GM21390 (cell line): ENCODE data around the gene LRRC27.
A peak's percentile ranks its signal among the peaks of the same experiment; 100 is the strongest.

Experiments
- ATAC-seq: cut with Tn5 transposase; IDR thresholded peaks from one replicate; pipeline ENCODE4 v1.9.1; 2021; ENCODE audit not compliant: unreplicated experiment

Gene LRRC27

DNA sequence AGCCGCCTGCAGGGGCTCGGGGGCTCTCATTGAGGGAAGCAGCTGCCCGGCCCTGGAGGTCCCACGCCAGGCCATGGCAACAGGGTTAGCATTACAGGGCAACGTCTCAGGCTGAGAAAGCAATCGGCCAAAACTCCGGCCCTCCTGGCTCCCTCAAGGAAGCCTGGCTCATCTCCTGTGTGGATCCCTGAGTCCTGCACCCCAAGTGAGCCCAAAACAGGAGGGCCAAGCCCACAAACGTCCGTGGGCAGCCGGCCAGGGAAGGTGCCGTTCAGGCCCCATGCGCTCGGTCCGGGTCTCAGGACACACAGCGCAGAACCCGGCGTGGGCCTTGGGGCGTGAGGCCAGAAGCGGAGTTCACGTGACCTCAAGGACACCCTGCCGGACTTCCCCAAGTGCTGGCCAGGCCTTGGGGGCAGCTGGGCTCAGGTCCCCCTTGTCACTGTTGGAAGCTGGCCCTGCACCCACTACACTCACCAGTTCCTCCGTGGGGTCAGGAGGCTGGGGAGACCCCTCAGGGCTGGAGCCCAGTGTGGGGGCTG is 57.0 kb downstream of the LRRC27 start:
- no peak for ATAC-seq

DNA sequence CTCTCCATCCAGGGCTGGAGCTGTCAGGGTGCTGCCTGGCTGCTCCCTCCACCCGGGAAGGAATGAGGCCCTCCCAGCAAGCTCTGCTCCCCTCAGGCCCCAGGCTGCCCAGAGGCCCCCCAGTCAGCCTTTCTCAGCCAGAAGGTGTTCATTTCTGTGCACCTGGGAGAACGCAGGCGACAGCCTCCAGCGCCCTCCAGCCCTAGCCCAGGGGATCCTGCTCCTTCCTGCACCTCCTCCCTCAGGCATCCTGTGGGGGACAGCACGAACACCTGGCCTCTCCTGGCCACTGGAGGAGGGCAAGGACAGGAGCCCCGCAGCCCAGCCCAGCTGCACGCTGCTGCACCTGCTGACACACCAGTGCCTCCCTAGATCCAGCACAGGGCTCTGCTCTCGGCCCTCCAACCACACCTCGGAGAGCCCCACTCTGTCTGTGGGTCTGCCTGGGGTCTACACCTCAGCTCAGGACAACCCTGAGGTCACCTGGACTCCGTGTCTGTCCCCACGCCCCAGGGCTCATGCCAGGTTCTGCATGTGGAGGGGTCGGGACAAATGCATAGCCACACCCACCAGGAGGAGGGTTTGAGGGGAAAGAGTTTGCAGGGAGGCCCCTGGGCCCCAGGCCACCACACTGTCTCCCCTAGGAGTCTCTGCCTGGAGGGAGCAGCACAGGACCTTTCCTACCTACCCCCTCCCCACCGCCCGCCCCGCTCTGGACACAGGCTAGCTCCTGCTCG is 57.6 kb downstream of the LRRC27 start:
- no peak for ATAC-seq

DNA sequence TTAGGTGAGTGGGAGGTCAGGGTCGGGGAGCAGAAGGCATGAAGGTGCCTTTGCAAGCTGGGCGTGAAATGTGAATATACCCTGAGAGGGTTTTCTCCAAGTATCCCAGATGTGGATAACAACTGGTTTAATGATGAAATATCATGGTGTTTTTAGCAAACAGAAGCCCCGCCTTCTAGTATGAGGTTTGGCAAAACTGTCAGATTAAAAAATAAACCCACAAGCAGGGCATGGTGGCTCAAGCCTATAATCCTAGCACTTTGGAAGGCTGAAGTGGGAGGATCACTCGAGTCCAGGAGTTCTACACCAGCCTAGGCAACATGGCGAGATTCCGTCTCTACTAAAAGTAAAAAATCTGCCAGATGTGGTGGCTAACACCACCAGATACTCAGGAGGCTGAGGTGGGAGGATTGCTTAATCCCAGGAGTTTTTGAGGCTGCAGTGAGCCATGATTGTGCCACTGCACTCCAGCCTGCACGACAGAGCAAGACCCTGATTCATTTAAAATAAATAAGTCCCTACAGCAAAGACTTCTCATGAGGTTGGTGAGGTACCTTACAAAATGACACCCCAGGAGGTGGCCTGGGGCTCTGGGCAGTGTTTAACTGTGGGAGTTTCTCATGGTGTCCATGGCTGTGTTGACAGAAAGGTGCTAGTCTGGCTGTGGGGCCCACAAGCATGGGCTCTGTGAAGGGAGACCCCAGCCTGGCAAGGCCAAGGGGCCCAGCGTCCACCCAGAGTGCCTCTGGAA is 58.4 kb downstream of the LRRC27 start:
- no peak for ATAC-seq

DNA sequence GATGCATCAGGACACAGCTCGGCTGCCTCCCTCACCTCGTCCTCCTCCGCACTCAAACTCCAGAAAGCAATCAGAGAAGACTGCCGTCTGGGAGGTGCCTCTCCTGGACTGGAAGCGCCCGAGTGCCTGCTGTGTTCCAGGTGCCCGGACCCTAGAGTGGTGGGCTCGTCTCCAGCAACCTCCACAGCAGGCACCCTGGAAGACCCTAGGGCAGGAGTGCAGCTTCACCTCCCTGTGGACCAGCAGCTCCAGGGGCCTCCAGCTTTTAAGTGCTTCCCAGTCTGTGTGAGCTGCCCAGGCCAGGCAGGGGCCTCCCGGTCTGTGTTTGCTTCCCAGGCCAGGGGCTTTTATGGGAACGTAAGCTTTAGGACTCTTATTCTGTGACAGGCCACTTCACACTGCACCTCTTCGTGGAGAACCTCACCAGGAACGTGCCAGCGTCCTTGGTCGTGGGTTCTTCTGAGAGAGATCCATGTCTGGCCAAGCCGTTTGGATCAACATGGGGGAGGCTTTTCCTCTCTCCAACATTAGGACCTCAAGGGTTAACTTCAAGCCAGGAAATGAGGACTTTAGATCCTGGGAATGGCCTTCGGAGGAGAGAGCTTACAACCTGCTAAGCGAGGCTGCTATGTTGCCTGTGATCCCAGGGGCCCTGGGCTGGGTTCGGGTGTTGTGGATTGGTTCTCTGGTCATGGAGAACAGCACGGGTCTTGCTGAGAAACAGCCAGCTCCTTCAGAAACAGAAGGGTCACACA is 59.1 kb downstream of the LRRC27 start:
- ATAC-seq: no peak

DNA sequence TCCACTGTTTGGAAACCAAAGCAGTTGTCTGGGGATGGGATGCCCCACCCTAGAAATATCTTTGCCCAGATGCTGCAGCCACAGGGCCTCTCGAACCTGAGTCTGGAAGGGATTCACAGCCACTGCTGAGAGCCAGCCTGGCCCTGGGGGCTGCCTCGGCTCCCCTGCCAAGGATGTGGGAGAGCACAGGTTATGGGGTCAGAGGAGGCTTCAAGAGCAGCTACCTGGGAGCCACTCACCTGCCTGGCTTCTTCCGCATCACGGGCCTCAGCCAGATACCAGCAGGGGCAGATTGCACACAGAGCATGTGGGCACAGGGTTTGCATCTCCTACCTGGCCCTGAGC is 59.7 kb downstream of the LRRC27 start:
- no peak for ATAC-seq

DNA sequence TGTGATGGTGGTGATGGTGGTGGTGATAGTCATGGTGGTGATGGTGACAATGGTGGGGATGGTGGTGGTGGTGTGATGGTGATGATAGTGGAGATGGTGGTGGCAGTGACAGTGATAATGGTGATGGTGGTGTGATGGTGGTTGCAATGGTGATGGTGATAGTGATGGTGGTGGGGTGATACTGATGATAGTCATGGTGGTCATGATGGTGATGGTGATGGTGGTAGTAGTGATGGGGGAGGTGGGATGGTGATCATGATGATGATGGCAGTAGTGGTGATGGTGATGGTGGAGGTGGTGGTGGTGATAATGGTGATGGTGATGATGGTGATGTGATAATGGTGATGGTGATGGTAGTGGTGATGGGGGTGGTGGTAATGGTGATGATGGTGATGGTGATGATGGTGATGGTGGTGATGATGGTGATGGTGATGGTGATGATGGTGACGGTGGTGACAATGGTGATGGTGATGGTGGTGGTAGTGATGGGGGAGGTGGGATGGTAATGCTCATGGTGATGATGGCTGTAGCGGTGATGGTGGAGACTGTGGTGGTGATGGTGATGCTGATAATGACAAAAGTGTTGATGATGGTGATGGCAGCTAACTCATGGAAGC is 60.3 kb downstream of the LRRC27 start:
- ATAC-seq: no peak

DNA sequence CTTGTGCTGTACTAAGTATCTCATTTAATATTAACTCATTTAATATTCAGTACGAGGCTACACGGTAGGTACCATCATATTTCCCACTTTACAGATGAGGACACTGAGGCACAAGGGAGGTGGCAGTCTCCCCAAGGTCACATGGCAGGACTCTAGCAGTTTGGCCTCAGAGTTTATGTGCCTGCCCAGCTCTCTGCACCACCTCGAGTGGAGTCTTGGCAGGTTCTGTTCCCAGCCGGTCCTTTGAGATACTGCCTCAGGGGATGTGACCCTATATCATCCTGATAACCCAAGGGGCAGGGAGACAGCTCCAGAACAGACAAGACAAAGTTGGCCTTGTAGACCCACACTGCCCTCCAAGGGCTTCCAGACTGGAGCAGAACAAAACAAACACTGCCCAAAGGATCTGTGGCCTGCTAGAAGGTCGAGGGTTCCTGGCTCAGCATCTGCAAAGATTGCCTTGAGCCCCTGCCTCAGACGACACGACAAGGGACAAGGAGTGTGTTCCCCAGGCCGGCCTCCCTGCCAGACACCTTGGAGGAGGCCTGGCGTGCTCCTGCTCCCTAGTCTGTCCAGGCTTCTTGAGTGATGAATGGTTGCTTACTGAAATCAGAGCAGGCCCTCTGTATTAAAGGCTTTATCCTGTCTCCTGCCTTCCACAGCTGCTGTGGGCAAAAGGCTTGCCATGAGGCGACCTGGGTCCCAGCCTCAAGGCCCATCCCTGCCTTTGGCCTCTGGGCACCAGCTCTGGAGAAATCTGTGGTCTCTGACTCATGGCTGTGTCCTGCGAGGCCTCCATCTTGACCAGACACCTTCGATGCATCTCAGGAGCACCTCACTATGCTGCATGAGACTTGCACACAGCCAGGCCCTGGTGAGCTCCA is 61.1 kb downstream of the LRRC27 start:
- ATAC-seq: no peak

DNA sequence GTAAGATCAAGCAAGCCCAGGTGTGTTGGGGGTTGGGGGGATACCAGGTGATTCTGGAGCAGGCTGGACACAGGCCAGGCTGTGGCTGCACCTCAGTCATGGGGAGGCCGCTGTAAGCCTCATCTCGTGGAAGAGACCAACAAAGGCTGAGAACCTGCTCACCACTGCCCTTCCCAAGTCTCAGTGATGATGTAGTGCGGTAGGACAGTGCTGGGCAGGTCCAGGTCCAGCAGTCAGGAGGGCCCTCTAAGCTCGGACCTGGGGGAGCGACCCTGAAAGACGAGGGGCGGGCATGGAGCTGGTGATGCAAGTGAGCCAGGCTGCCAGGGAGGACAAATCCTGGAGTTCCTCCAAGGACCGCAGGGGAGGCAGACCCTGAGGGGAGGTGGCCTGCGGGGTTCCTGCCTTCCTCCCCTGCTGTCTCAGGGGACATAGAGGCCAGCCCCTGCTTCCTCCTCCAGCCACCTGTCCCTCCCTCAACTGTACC is 61.7 kb downstream of the LRRC27 start:
- no peak for ATAC-seq

DNA sequence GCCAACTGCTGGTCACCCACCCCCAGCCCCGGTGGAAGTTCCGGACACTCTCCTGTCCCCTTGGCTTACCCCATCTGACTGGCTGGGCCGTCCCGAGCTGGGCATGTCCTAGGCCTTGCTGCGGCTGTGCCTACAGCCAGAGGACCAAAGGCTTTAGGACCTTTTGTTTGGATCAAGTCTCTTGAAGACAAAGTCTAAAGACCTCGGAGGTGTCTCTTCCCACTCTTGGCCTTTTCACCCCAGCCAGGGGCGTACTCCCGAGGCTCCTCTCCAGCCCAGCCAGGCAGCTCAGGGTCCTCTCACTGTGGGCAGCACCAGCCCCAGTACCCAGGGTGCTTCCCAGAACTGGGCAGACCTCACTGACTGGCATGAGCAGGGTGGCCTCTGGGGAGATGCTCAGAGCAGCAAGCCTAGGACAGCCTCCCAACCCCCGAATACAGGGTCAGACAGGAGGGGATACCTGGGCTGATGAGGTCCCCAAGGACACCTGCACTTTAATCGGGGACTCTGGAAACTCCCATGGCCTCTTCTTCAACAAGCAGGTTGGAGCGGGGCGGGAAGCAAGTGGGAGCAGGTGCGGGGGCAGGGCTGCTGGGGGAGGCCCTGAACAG is 62.3 kb downstream of the LRRC27 start:
- ATAC-seq: no peak

DNA sequence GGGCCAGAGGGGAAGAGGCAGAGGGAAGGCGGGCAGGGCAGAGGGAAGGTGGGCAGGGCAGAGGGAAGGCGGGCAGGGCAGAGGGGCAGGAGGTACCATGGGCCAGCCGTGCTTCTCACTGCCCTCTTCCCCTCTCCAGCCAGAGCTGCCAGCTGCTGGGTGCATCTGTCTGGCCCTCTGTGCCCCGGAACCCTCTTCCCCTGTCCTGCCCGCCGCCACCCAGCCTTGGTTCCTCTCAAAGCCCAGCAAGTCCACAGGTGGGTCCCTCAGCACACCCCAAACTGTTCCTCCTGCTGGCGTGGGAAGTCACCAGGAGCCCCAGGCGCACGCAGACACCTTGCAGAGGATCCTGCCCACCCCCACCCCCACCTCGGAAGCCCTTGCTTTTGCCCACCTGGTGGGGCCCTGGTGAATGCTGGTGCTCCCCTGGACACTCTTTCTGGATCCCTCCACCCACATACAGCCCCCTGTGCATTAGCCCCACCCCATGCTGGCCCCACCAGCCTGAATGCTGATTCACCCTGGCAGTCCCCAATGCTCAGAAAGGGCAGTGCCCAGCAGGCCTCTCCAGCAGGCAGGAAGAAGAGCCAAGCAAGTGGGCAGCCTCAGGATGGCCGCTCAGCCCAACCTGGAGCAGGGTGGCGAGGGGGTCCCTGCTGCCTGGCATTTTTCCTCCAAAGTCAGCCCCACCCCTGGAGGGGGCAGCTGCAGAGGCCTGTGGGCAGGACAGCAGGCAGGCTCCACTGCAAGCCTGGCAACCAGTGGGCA is 63.1 kb downstream of the LRRC27 start:
- ATAC-seq: no peak

DNA sequence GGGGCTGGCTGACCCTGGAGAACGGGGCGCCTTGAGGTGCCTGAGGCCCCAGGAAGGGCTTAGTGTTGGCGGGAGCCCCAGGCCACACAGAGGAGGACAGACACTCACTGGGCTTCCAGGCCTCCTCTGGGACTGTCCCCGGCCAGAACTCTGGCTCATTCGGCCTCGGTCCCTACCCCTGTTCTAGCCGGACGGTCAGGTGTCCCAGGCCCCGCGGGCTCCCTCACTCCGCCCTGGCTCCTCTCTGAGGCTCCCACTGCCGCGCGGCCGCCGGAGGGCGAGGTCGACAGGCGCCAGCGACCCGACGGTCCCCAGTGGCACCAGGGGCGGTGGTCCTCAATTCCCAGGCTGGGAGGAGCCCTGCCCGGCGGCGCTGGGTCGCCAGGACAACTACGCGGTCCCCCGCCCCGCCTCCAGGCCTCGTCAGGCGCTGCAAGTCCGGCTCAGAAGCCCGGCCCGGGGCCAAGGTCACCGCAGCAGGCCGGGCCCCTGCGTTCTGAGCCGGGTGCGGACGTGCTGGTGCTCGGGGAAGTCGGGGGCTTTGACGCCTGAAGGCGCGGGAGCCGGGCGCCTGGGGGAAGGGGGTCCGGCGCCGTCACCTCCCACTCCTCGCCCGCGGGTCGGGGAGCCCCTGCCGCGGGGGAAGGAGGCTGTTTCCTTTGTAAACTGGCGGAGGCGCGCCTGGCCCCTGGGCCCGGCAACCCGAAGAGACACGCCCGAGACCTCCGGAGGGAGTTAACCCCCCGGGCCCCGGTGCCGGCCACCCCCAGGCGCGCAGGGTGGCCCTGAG is 63.9 kb downstream of the LRRC27 start:
- no peak for ATAC-seq

DNA sequence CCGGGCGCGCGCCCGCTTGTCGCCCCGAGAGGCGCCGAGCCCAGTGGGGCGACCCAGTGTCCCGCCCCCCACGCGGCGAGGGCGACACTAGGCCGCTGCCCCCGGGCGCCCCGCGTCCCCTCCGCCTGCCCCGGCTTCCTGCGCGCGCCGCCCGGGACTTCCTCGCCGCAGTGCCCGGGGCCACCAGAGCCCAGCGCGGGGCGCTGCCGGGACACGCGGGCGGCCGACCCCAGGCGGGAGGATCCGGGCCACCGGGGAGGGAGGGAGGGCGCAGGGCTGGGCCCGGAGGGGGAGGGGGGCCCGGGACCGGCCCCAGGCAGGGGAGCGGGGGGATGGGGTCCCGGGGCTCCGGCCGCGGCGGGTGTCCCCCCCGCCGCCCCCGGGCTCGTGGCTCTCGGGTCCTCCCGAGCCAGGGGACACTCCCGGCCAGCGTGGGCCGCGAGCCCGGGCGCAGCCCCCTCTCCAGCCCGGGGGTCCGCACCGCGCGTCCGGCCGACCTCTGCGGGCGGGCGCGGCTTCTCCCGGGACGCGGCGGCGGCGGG is 64.6 kb downstream of the LRRC27 start:
- peak; percentile 40 for ATAC-seq

DNA sequence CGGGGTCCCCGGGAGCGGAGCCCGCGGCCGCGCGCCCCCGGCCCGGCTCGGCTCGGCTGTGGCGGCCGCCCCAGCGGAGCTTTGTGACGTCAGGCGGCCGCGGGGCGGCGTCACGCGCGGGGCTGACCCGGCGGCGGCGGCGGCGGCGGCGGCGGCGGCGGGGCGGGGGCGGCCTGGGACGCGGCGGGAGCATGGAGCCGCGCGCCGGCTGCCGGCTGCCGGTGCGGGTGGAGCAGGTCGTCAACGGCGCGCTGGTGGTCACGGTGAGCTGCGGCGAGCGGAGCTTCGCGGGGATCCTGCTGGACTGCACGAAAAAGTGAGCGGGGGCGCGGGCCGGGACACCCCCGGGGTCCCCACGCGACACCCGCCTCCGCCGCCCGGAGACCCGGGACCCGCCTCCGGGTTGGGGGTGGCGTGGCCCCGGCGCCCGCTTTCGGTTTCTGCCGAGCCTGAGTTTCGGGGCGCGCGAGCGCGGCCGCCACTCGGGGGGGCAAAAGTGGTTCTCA is 65.1 kb downstream of the LRRC27 start, which contains the start of gene PWWP2B:
TSS of gene PWWP2B (plus strand) at position 165 of the 506 bp plus-strand sequence. CDS start at position 192, 27 bp downstream.
- ATAC-seq: peak; percentile 48

DNA sequence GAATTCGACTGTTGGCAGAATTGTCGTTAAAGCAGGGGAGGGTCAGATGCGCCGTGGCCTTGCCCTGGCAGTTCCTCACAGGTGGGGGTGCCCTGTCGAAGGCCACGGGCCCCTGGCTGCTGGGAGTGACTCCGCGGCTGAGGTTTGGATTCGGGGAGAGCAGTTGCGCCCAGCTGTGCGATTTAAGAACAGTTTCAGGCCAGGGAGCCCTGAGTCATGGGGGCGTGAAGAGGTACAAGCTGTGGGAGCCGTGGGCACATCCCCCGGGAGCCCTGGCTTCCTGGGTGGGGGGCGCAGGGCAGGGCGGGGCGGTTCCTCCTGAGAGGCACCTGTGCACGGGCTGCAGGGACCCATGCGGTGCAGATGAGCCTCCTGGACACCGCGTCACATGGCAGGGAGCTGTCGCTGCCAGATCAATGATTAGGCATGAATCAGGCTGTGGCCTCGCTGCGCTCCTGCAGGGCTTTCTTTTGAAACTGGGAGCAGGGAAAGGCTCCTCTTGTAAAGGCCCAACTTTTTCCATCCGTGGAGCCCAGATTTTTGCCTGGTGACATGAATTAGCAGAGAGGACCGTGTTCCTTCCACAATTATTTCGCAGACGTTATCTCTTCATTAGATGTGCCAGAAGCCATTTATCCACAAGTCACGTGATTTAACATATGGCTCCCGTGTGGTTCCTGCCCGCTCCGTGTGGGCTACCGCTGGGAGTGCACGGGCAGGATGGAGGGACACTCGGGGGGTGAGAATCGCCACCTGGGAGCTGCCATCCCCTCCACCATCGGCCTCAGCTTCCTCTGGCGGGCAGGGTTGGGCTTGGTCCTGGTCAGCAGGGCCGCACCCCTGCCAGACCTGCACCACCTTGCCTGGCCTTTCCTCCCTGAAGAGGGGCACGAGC is 65.9 kb downstream of the LRRC27 start:
- peak; percentile 32 for ATAC-seq

DNA sequence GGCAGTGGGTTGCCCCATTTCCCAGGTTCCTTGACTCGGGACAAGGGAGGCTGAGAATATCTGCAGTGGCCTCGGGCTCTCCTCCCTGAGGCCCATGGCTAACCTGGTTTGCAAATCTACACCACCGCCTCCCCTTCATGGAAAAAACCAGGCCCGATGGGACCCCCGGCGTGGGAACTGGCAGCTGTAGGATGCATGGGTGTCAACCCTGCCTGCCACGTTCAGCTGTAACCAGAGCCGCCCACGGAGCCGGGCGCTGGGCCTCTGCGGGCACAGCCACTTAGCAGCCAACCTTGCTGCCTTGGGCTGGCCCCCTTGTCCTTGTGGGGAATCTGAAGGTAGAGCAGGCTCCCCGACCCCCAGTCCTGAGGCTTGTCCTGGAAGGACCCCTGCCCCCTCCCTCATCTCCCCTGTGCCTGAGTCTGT is 66.6 kb downstream of the LRRC27 start:
- no peak for ATAC-seq
